ENCODE measurements around the gene SLC44A2.
A peak's percentile ranks its signal among the peaks of the same experiment; 100 is the strongest.

Gene SLC44A2

GRCh38 chr19:10615429-10616023 is 9.8 kb upstream of the SLC44A2 start:
- DNase-seq (ENCODE audit: low spot score) = no peak

- peak; percentile 87 for DNase-seq (ENCODE audit: low spot score)
Measured at GRCh38 chr19:10617409-10618121, 7.8 kb upstream of the SLC44A2 start.

DNA sequence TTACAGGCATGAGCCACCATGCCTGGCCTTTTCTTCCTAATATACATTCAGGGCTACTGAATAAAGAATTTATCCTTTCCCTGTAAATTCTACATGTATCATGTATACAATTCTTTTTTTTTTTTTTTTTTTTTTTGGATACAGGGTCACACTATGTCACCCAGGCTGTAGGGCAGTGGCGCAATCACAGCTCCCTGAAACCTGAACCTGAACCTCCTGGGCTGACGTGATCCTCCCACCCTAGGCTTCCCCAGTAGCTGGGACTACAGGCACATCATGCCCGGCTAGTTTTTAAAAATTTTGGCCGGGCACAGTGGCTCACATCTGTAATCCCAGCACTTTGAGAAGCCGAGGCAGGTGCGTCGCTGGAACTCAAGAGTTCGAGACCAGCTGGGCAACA is 6.5 kb upstream of the SLC44A2 start:
- DNase-seq (ENCODE audit: low spot score) = no peak

- DNase-seq (ENCODE audit: low spot score) = no peak
Measured at GRCh38 chr19:10620786-10621185, 4.6 kb upstream of the SLC44A2 start.

- no peak for DNase-seq (ENCODE audit: low spot score)
Measured at GRCh38 chr19:10621966-10622365, 3.4 kb upstream of the SLC44A2 start.

- no peak for DNase-seq (ENCODE audit: low spot score)
Measured at GRCh38 chr19:10624585-10624984, 768 bp upstream of the SLC44A2 start.

DNA sequence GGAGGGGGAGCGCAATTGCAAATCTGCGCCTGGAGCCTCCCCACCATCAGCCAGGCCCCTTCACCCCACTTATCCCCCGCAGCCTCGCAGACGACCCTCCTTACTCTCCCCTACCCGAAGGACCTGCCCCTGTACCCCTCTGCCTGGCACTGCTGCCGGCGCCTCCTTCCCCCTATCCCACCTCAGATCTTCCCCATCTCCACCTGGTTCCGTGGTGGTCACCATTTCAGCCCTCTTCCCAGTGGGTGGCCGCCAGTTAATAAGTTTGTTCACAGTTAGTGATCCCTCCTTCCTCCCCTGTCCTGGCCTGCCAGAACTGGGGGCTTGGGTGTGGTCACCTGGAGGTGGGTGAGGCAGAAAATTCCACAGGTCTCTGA is 397 bp downstream of the SLC44A2 start:
- DNase-seq (ENCODE audit: low spot score) = no peak

GRCh38 chr19:10631874-10632273 is 6.5 kb downstream of the SLC44A2 start:
- DNase-seq (ENCODE audit: low spot score) = no peak

DNA sequence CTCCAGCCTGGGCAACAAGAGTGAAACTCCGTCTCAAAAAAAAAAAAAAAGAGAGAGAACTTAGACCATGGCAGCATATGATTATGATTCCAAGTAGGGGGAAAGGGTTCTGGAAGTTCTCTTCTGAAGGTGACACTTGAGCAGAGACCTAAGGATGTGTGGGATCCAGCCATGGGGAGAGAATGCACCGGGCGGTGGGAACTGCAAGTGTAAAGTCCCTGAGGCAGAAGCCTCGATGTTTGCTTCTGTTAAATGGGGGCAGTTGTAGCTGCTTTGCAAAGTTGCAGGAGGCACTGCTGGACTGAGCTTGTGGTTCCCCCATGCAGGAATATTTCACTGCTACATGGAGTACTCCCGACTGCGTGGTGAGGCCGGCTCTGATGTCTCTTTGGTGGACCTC is 9.1 kb downstream of the SLC44A2 start:
- DNase-seq (ENCODE audit: low spot score) = no peak

DNA sequence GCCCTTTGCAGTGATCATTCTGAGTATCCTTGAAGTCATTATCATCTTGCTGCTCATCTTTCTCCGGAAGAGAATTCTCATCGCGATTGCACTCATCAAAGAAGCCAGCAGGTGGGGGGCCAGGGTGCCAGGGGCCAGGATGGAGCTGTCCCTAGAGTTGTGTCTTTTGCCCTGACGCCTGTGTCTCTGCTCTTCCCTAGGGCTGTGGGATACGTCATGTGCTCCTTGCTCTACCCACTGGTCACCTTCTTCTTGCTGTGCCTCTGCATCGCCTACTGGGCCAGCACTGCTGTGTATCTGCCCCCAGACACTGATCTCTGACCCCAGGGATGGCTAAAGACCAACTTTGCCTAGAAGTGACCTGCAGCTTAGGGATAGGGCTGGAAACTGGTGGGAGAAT is 9.6 kb downstream of the SLC44A2 start:
- DNase-seq (ENCODE audit: low spot score) = no peak

DNA sequence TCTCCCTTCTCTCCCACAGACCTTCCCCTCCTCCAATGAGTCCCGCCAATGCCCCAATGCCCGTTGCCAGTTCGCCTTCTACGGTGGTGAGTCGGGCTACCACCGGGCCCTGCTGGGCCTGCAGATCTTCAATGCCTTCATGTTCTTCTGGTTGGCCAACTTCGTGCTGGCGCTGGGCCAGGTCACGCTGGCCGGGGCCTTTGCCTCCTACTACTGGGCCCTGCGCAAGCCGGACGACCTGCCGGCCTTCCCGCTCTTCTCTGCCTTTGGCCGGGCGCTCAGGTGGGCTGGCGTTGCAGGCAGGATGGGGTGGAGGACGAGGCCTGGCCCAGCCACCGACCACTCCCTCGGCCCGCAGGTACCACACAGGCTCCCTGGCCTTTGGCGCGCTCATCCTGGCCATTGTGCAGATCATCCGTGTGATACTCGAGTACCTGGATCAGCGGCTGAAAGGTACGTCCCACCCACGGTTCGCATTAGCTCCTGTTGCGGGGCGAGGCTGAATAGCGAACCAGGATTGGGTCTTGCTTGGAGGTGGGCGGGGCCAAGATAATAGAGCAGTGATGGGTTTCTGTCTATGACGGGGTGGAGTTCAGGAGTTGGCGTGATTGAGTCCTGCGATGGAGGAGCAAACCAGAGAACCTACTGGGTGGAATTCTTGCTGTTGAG is 11.1 kb downstream of the SLC44A2 start:
- no peak for DNase-seq (ENCODE audit: low spot score)

- DNase-seq (ENCODE audit: low spot score) = no peak
Measured at GRCh38 chr19:10637894-10638293, 12.5 kb downstream of the SLC44A2 start.

DNA sequence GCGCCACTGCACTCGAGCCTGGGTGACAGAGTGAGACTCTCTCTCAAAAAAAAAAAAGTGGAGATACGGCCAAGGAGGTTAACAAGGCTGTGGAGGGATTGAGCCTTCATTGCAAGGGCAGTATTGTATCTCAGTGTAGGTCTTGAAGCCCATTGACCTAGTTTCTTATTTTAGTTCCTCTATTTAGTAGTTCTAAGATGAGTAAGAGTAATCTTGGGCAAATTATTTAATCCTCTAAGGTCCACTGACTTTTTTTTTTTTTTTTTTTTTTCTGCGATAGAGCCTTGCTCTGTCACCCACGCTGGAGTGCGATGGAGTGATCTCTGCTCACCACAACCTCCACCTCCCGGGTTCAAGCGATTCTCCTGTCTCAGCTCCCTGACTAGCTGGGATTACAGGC is 14.5 kb downstream of the SLC44A2 start:
- DNase-seq (ENCODE audit: low spot score) = no peak

DNA sequence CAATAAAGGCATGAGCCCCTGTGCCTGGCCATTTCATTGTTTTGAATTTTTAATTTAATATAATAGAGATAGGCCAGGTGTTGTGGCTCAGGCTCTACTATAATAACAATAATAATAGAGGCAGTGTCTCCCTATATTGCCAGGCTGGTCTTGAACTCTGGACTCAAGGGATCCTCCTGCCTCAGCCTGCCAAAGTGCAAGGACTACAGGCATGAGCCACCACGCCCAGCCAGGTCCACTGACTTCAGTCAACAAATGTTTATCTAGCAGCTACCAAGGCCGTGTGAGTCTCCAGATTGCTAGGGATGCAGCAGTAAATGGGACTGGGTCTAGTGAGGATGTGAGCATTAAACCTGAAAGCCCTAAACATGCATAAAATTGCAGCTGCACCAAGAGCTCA is 15.0 kb downstream of the SLC44A2 start:
- no peak for DNase-seq (ENCODE audit: low spot score)

GRCh38 chr19:10641248-10641647 is 15.9 kb downstream of the SLC44A2 start:
- no peak for DNase-seq (ENCODE audit: low spot score)

DNA sequence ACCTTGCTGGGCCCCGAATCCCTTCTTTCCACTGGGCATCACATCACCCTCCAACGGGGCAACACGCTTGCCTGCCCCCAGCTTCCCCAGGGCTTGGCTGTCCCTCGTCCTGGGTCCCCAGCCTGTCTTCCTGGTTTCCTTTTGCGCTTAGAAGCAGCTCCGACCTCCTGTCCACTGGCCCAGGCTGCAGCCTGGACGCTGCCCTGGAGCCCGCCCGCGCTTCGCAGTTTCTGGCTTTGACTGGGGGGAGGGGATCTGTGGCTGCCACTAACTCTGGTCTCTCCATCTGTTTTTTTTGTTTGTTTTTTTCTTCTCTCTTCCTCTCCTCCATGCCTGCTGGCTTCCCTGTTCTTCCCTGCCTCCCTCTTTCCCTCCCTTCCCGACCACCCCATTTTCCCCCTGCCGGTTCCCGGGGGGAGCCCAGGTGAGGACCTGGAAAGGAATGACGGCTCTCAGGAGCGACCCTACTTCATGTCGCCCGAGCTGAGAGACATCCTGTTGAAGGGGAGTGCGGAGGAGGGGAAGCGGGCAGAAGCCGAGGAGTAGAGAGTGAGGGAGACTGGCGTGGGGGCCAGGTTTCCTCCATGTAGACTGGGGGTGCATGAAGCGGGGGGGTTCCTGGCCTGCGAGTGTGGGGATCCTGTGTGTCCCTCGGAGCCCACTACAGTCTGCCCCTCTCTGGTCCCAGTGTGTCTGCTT is 17.3 kb downstream of the SLC44A2 start:
- DNase-seq (ENCODE audit: low spot score) = no peak

DNA sequence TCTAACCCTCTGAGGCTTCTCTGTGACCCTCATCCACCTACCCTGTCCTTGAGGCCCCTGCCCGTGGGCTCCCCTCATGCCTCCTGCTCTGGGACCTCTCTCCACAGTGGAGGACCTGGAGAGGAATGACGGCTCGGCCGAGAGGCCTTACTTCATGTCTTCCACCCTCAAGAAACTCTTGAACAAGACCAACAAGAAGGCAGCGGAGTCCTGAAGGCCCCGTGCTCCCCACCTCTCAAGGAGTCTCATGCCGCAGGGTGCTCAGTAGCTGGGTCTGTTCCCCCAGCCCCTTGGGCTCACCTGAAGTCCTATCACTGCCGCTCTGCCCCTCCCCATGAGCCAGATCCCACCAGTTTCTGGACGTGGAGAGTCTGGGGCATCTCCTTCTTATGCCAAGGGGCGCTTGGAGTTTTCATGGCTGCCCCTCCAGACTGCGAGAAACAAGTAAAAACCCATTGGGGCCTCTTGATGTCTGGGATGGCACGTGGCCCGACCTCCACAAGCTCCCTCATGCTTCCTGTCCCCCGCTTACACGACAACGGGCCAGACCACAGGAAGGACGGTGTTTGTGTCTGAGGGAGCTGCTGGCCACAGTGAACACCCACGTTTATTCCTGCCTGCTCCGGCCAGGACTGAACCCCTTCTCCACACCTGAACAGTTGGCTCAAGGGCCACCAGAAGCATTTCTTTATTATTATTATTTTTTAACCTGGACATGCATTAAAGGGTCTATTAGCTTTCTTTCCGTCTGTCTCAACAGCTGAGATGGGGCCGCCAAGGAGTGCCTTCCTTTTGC is 18.0 kb downstream of the SLC44A2 start:
- no peak for DNase-seq (ENCODE audit: low spot score)

DNA sequence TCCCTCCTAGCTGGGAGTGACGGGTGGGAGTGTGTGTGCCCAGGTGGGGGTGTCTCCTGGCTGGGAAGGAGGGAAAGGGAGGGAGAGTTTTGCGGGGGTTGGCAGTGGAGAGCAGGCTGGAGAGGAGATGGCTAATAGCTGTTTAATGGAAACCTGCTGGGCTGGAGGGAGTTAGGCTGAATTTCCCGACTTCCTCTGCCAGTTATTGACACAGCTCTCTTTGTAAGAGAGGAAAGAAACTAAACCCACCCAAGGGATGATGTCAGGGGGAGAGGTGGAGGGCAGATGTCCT is 18.6 kb downstream of the SLC44A2 start:
- no peak for DNase-seq (ENCODE audit: low spot score)

DNA sequence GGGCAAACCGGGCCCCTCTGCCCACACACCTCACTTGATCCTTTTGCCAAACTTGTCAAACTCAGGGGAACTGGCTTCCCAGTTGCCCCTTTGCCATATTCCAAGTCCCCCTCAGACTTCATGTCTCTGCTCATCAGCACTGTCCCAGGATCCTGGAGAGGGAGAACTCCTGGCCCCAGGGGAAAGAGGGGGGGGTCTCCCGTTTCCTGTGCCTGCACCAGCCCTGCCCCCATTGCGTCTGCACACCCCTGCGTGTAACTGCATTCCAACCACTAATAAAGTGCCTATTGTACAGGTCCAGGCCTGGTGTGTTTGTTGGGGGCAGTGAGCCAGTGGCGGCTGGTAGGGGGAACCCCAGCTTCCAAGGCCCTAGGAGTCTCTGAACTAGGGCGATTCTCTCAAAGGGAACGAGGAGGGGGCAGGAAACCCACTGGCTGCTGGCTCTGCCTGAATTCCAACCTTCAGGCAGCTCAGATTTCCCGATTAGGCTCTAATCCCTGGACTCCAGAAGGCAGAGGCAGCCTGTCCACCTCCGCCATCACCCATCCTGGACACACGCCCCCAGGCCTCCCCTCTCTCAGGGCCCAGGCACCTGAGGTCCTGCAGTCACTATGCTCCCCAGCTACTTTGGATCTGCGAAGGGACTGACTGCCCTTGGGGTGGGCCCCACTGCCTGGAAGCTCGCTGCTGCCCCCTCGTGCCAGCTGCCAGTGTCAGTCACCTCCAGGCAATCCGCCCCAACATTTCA is 19.1 kb downstream of the SLC44A2 start:
- peak; percentile 95 for DNase-seq (ENCODE audit: low spot score)

DNA sequence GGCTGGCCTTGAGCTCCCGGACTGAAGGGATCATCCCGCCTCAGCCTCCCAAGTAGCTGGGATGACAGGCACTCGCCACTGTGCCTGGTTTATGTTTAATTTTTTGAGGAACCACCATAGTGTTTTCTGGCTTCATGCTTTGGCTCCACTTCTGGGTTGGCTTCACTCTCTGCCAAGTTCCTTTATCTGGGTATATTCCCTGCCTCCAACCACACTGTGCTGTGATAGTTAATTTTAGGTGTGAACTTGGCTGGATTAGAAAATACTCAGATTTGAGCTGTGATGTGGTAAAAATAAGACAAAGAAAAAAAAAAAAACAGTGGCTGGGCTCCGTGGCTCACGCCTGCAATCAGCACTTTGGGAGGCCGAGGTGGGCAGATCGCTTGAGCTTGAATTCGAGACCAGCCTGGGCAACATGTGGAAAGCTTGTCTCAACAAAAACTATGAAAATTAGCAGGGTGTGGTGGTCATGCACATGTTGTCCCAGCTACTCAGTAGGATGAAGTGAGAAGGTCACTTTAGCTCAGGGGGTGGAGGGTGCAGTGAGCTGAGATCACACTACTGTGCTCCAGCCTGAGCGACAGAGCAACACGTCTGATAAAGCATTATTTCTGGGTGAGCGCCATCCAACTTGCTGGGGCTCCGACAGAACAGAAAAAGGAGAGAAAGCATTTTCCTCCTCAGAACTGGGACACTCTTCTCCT is 21.3 kb downstream of the SLC44A2 start:
- DNase-seq (ENCODE audit: low spot score) = no peak

DNA sequence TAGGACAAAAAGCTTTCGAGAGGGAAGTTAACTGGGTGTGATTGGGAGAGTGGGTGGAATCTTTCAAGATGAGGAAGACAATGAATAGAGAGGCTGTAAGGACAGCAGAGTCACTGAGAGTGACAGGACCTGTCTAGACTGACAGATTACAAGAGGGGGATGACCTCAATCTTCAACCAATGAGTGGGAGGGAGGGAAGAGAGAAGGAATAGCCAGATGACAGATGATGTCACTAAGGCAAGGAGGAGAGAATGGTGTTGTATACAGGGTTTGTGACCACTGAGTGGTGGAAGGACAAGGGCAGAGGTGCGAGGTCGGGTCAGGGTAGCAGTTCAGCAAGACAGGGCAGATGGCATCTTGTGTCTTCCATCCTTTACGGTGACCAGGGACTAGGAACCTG is 23.0 kb downstream of the SLC44A2 start:
- no peak for DNase-seq (ENCODE audit: low spot score)

Measured in hepatic stellate cell (primary cell).